DOHH2 (cell line): Measurements from ENCODE around the gene MDFI.

Source experiments
- H3F3A ChIP-seq: fragments of 200-600 bp; sonication (generic), shearing (Covaris generic); 2 replicates; pipeline ENCODE4 v1.6.0; 2016; ENCODE audit warnings: antibody characterized with exemption, mild to moderate bottlenecking; ENCODE audit not compliant: control insufficient read depth, insufficient read depth
- H3K27ac ChIP-seq: fragments of 200-600 bp; sonication (generic); 2 replicates; pipeline ENCODE4 v1.5.1; 2014; ENCODE audit warnings: low read depth, mild to moderate bottlenecking, low read length, moderate library complexity
- H3K27me3 ChIP-seq: fragments of 200-600 bp; sonication (generic); 2 replicates; pipeline ENCODE4 v1.6.1; 2014; ENCODE audit warnings: mild to moderate bottlenecking, low read length, mixed read lengths; ENCODE audit not compliant: control insufficient read depth
- H3K36me3 ChIP-seq: fragments of 200-600 bp; sonication (generic); 2 replicates; pipeline ENCODE4 v1.6.1; 2014; ENCODE audit warnings: mild to moderate bottlenecking, low read length, moderate library complexity, mixed read lengths; ENCODE audit not compliant: control insufficient read depth
- H3K4me1 ChIP-seq: fragments of 200-600 bp; sonication (generic); 2 replicates; pipeline ENCODE4 v1.6.1; 2014; ENCODE audit warnings: mild to moderate bottlenecking, low read length, mixed read lengths; ENCODE audit not compliant: control insufficient read depth
- H3K4me2 ChIP-seq: fragments of 200-600 bp; sonication (generic); 2 replicates; pipeline ENCODE4 v1.6.0; 2014; ENCODE audit warnings: mild to moderate bottlenecking, low read length, moderate library complexity
- H3K4me3 ChIP-seq: fragments of 200-600 bp; sonication (generic); 2 replicates; pipeline ENCODE4 v1.5.1; 2014; ENCODE audit warnings: mild to moderate bottlenecking, low read length, mixed read lengths
- H3K79me2 ChIP-seq: fragments of 200-600 bp; sonication (generic); 2 replicates; pipeline ENCODE4 v1.6.1; 2014; ENCODE audit warnings: mild to moderate bottlenecking, low read length, mixed read lengths; ENCODE audit not compliant: control insufficient read depth
- H3K9me2 ChIP-seq: fragments of 200-600 bp; sonication (generic); replicated peaks from 2 replicates; pipeline ENCODE4 v1.6.1; 2014; ENCODE audit warnings: mild to moderate bottlenecking, low read length, mixed read lengths; ENCODE audit not compliant: control insufficient read depth
- H3K9me3 ChIP-seq: fragments of 200-600 bp; sonication (generic); 2 replicates; pipeline ENCODE4 v1.6.1; 2014; ENCODE audit warnings: antibody characterized with exemption, low read length, mixed read lengths; ENCODE audit not compliant: control insufficient read depth, insufficient read depth
- H4K20me1 ChIP-seq: fragments of 200-600 bp; sonication (generic); 2 replicates; pipeline ENCODE4 v1.6.0; 2014; ENCODE audit warnings: low read depth, mild to moderate bottlenecking, antibody characterized with exemption, low read length, moderate library complexity; ENCODE audit not compliant: control insufficient read depth, insufficient read depth
- EZH2phosphoT487 ChIP-seq: fragments of 200-600 bp; sonication (generic); IDR thresholded peaks from 2 replicates; pipeline ENCODE4 v1.6.1; 2017; ENCODE audit warnings: borderline replicate concordance, mild to moderate bottlenecking, antibody characterized with exemption, low read length, moderate library complexity, mixed read lengths
- TF ChIP-seq, protein P1 (sequence below): fragments of 200-600 bp; sonication (generic); IDR thresholded peaks from one replicate; pipeline ENCODE4 v1.5.1; 2014; ENCODE audit warnings: antibody characterized with exemption, mild to moderate bottlenecking, low read depth, low read length; ENCODE audit not compliant: poor library complexity, severe bottlenecking

MDFI gene

DNA sequence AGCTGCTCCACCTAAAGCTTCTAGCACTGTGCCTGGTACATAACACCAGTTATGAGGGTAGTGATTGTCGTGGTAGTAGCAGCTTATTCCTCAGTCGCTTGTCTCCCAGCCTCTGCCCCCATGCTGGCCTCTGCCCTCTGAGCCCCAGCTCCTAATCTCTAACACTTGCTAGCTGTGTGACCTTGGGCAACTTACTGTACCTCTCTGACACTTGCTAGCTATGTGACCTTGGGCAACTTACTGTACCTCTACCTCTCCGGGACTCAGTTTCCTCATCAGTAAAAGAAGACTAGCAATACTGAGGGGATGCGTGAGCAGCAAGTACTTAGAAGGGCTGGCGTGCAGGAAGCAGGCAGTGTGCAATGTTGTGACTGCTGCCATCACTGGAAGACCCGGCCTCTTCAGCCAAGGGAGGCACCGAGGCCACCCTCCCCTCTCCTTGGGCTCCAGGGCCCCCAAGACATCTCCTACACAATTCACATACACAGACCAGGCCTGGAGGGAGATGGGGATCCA, 9.9 kb downstream of the MDFI start:
- Histone ChIP-seq H3K79me2 (no peaks in the 10 kb centered on the region), H3K4me1 (no peaks in the 10 kb centered on the region), H3K4me3 (no peak overlapping the region), H3F3A (no peaks in the 10 kb centered on the region), H3K36me3 (no peaks in the 10 kb centered on the region), H3K27ac (no peak overlapping the region), H3K9me2 (no peaks in the 10 kb centered on the region), H3K9me3 (no peaks in the 10 kb centered on the region), H4K20me1 (no peaks in the 10 kb centered on the region), H3K27me3 (peaks cover 6% of the 10 kb centered on the region; the same call in 1 of the 2 replicates), H3K4me2 (no peak overlapping the region)
- TF ChIP-seq EZH2phosphoT487: no peak
- TF ChIP-seq, protein P1, sequence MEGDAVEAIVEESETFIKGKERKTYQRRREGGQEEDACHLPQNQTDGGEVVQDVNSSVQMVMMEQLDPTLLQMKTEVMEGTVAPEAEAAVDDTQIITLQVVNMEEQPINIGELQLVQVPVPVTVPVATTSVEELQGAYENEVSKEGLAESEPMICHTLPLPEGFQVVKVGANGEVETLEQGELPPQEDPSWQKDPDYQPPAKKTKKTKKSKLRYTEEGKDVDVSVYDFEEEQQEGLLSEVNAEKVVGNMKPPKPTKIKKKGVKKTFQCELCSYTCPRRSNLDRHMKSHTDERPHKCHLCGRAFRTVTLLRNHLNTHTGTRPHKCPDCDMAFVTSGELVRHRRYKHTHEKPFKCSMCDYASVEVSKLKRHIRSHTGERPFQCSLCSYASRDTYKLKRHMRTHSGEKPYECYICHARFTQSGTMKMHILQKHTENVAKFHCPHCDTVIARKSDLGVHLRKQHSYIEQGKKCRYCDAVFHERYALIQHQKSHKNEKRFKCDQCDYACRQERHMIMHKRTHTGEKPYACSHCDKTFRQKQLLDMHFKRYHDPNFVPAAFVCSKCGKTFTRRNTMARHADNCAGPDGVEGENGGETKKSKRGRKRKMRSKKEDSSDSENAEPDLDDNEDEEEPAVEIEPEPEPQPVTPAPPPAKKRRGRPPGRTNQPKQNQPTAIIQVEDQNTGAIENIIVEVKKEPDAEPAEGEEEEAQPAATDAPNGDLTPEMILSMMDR: no peak

- Histone ChIP-seq H3K4me3 (no peak overlapping the region), H3K27me3 (0 out of 2 replicates have a peak, but pooled peaks cover 5% of the 10 kb centered on the region), H3K9me3 (no peaks in the 10 kb centered on the region), H3K79me2 (no peaks in the 10 kb centered on the region), H3K4me2 (no peak overlapping the region), H3K27ac (no peak overlapping the region), H3F3A (no peaks in the 10 kb centered on the region), H3K4me1 (no peaks in the 10 kb centered on the region), H4K20me1 (no peaks in the 10 kb centered on the region), H3K9me2 (no peaks in the 10 kb centered on the region), H3K36me3 (no peaks in the 10 kb centered on the region)
- no peak for TF ChIP-seq EZH2phosphoT487
- TF ChIP-seq, protein P1: no peak
Observed at GRCh38 chr6:41648921-41649320, 10.7 kb downstream of the MDFI start.

- Histone ChIP-seq H3K36me3 (no peaks in the 10 kb centered on the region), H3K79me2 (no peaks in the 10 kb centered on the region), H3K9me3 (no peaks in the 10 kb centered on the region), H3K4me3 (no peak overlapping the region), H3K9me2 (no peaks in the 10 kb centered on the region), H3K27me3 (0 out of 2 replicates have a peak, but pooled peaks cover 4% of the 10 kb centered on the region), H3F3A (no peaks in the 10 kb centered on the region), H3K27ac (no peak overlapping the region), H3K4me1 (no peaks in the 10 kb centered on the region), H3K4me2 (no peak overlapping the region), H4K20me1 (no peaks in the 10 kb centered on the region)
- TF ChIP-seq, protein P1: no peak
- TF ChIP-seq EZH2phosphoT487: no peak
Observed at GRCh38 chr6:41649596-41649995, 11.3 kb downstream of the MDFI start.
